ENCODE results near the gene SCAP. TPM values are rescaled to one million over a fixed set of nuclear protein-coding genes. Genes with fewer than 3 reads are reported as not detected.
"Not testable (repeated sequence)": the region's sequence is repeated elsewhere in the genome, so short reads cannot be mapped to it uniquely, and the experiment has no call there.

Gene SCAP
- 10 to 100 TPM; 53.6 to 56.5 TPM for total RNA-seq

GRCh38 chr3:47475570-47476329 lies at the start of gene SCAP:
TSS of gene SCAP (minus strand) at chr3:47475941. CDS start at chr3:47442993, 32,948 bp downstream.
- peak within 1 kb of the TSS; percentile 80 for H3K27ac Mint-ChIP-seq
- no peaks in the 10 kb centered on the region for H3K9me3 Mint-ChIP-seq
- DNase-seq, result peak; percentile 96
- ChIA-PET POLR2A (interaction anchor here (0.9 to 2.5 kb wide), 7 partner anchors 9 to 326 kb away, joined by 3 to 18 read pairs (median 5); partner anchors contain the start of genes ELP6, PTPN23, SETD2 and SMARCC1), CTCF (interaction anchor here (0.7 to 4.8 kb wide), 5 partner anchors 9 to 486 kb away, joined by 3 to 61 read pairs (median 6); no protein-coding TSS in a partner anchor)
- H3K36me3 Mint-ChIP-seq (ENCODE audit: low read depth), result no peaks in the 10 kb centered on the region
- H3K4me1 Mint-ChIP-seq, result peaks cover 31% of the 10 kb centered on the region
- peak within 1 kb of the TSS; percentile 87 for H3K4me3 Mint-ChIP-seq
- H3K27me3 Mint-ChIP-seq, result no peaks in the 10 kb centered on the region

- peaks cover 3% of the 10 kb centered on the region for H3K27me3 Mint-ChIP-seq
- H3K36me3 Mint-ChIP-seq (ENCODE audit: low read depth), result peaks cover 2% of the 10 kb centered on the region
- CTCF ChIA-PET, result interaction anchor here (0.6 to 5.0 kb wide), 13 partner anchors 9 to 466 kb away, joined by 3 to 93 read pairs (median 5); partner anchors contain the start of gene SMARCC1
- H3K27ac Mint-ChIP-seq, result no peak overlapping the region
- H3K4me1 Mint-ChIP-seq, result peaks cover 11% of the 10 kb centered on the region
- peaks cover 4% of the 10 kb centered on the region for H3K9me3 Mint-ChIP-seq
- no peak for DNase-seq
- no peak overlapping the region for H3K4me3 Mint-ChIP-seq
- POLR2A ChIA-PET, result interaction anchor here (0.6 to 2.0 kb wide), 5 partner anchors 256 to 302 kb away, joined by 4 to 11 read pairs (median 4); partner anchors contain the start of gene SMARCC1
These were observed 47.8 kb upstream of the SCAP start for GRCh38 chr3:47523310-47524073.

- CTCF ChIA-PET, result interaction anchor here (0.6 to 5.0 kb wide), 37 partner anchors 9 to 1748 kb away, joined by 3 to 93 read pairs (median 4); partner anchors contain the start of genes DHX30, ELP6 and PTPN23
- POLR2A ChIA-PET, result interaction anchor here (0.6 to 2.0 kb wide), 8 partner anchors 9 to 566 kb away, joined by 3 to 11 read pairs (median 4); partner anchors contain the start of genes ELP6 and SMARCC1
- H3K27me3 Mint-ChIP-seq, result peaks cover 7% of the 10 kb centered on the region
- H3K9me3 Mint-ChIP-seq, result no peaks in the 10 kb centered on the region
- peak; percentile 84 for DNase-seq
- peaks cover 11% of the 10 kb centered on the region for H3K4me1 Mint-ChIP-seq
- H3K36me3 Mint-ChIP-seq (ENCODE audit: low read depth), result no peaks in the 10 kb centered on the region
- H3K27ac Mint-ChIP-seq, result no peak overlapping the region
- H3K4me3 Mint-ChIP-seq, result no peak overlapping the region
These were observed 46.6 kb upstream of the SCAP start for GRCh38 chr3:47522082-47522987.

- ChIA-PET CTCF (interaction anchor here (0.8 to 5.0 kb wide), 13 partner anchors 11 to 469 kb away, joined by 3 to 93 read pairs (median 4); no protein-coding TSS in a partner anchor), POLR2A (interaction anchor here (0.7 kb wide), 1 partner anchor 305 kb away, joined by 3 read pairs; no protein-coding TSS in a partner anchor)
- H3K27ac Mint-ChIP-seq, result no peak overlapping the region
- DNase-seq, result no peak
- peaks cover 7% of the 10 kb centered on the region for H3K27me3 Mint-ChIP-seq
- no peaks in the 10 kb centered on the region for H3K9me3 Mint-ChIP-seq
- H3K4me3 Mint-ChIP-seq, result no peak overlapping the region
- peaks cover 11% of the 10 kb centered on the region for H3K4me1 Mint-ChIP-seq
- H3K36me3 Mint-ChIP-seq (ENCODE audit: low read depth), result no peaks in the 10 kb centered on the region
These were observed 45.0 kb upstream of the SCAP start for GRCh38 chr3:47520756-47521155.

GRCh38 chr3:47517937-47518336 lies 42.2 kb upstream of the SCAP start:
- H3K36me3 Mint-ChIP-seq (ENCODE audit: low read depth), result peaks cover 5% of the 10 kb centered on the region
- DNase-seq, result no peak
- peaks cover 11% of the 10 kb centered on the region for H3K27me3 Mint-ChIP-seq
- H3K4me3 Mint-ChIP-seq, result no peak overlapping the region
- POLR2A ChIA-PET, result no interaction called here
- H3K9me3 Mint-ChIP-seq, result no peaks in the 10 kb centered on the region
- peaks cover 18% of the 10 kb centered on the region for H3K4me1 Mint-ChIP-seq
- H3K27ac Mint-ChIP-seq, result no peak overlapping the region
- CTCF ChIA-PET, result interaction anchor here (0.8 to 1.0 kb wide), 2 partner anchors 10 to 308 kb away, joined by 3 read pairs; no protein-coding TSS in a partner anchor

GRCh38 chr3:47515864-47516319 lies 40.2 kb upstream of the SCAP start:
- ChIA-PET CTCF (interaction anchor here (0.6 to 6.0 kb wide), 3 partner anchors 95 to 653 kb away, joined by 3 to 28 read pairs (median 4); partner anchors contain the start of gene MYL3), POLR2A (no interaction called here)
- Mint-ChIP-seq H3K4me3 (no peak overlapping the region), H3K36me3 (ENCODE audit: low read depth) (peaks cover 22% of the 10 kb centered on the region), H3K27me3 (peaks cover 10% of the 10 kb centered on the region), H3K4me1 (peaks cover 20% of the 10 kb centered on the region), H3K27ac (no peak overlapping the region), H3K9me3 (no peaks in the 10 kb centered on the region)
- DNase-seq, result no peak

GRCh38 chr3:47515100-47515499 lies 39.4 kb upstream of the SCAP start:
- Mint-ChIP-seq H3K4me1 (peaks cover 23% of the 10 kb centered on the region), H3K27me3 (peaks cover 10% of the 10 kb centered on the region), H3K9me3 (no peaks in the 10 kb centered on the region), H3K4me3 (peak overlapping the region; percentile 67), H3K36me3 (ENCODE audit: low read depth) (peaks cover 25% of the 10 kb centered on the region), H3K27ac (peak overlapping the region; percentile 74)
- ChIA-PET CTCF (interaction anchor here (6.0 kb wide), 1 partner anchor 94 kb away, joined by 28 read pairs; no protein-coding TSS in a partner anchor), POLR2A (no interaction called here)
- DNase-seq, result no peak

- CTCF ChIA-PET, result interaction anchor here (0.7 to 6.0 kb wide), 9 partner anchors 9 to 901 kb away, joined by 3 to 28 read pairs (median 3); no protein-coding TSS in a partner anchor
- peaks cover 32% of the 10 kb centered on the region for H3K36me3 Mint-ChIP-seq (ENCODE audit: low read depth)
- H3K9me3 Mint-ChIP-seq, result no peaks in the 10 kb centered on the region
- POLR2A ChIA-PET, result interaction anchor here (0.5 to 2.2 kb wide), 13 partner anchors 9 to 312 kb away, joined by 3 to 11 read pairs (median 4); partner anchors contain the start of genes DHX30, PTPN23, SCAP and SMARCC1
- peak; percentile 97 for DNase-seq
- peaks cover 23% of the 10 kb centered on the region for H3K4me1 Mint-ChIP-seq
- peak within 1 kb of the TSS; percentile 98 for H3K4me3 Mint-ChIP-seq
- H3K27ac Mint-ChIP-seq, result peak within 1 kb of the TSS; percentile 98
- H3K27me3 Mint-ChIP-seq, result peaks cover 8% of the 10 kb centered on the region
These were observed 37.6 kb upstream of the SCAP start, which contains the start of gene ELP6 for GRCh38 chr3:47513125-47513929. TSS of gene ELP6 (minus strand) at chr3:47513712. CDS start at chr3:47513590, 122 bp downstream.

- Mint-ChIP-seq H3K27ac (peak overlapping the region; percentile 98), H3K4me3 (peak overlapping the region; percentile 98), H3K36me3 (ENCODE audit: low read depth) (peaks cover 38% of the 10 kb centered on the region), H3K27me3 (peaks cover 4% of the 10 kb centered on the region), H3K4me1 (peaks cover 23% of the 10 kb centered on the region), H3K9me3 (no peaks in the 10 kb centered on the region)
- CTCF ChIA-PET, result interaction anchor here (0.7 to 6.0 kb wide), 8 partner anchors 9 to 902 kb away, joined by 3 to 28 read pairs (median 4); no protein-coding TSS in a partner anchor
- POLR2A ChIA-PET, result interaction anchor here (0.7 to 2.2 kb wide), 10 partner anchors 10 to 312 kb away, joined by 3 to 11 read pairs (median 4); partner anchors contain the start of genes DHX30, PTPN23, SCAP and SMARCC1
- peak; percentile 42 for DNase-seq
These were observed 36.8 kb upstream of the SCAP start for GRCh38 chr3:47512416-47513124.

- H3K4me1 Mint-ChIP-seq, H3K27ac Mint-ChIP-seq, CTCF ChIA-PET, DNase-seq, H3K27me3 Mint-ChIP-seq, H3K4me3 Mint-ChIP-seq, H3K9me3 Mint-ChIP-seq, POLR2A ChIA-PET: not testable (repeated sequence)
- H3K36me3 Mint-ChIP-seq (ENCODE audit: low read depth), result peaks cover 40% of the 10 kb centered on the region
These were observed 29.5 kb upstream of the SCAP start for GRCh38 chr3:47505267-47505666.

Measured in activated CD4-positive, alpha-beta memory T cell treated with anti-CD3 and anti-CD28 coated beads, Interleukin-2, amount 10 ng/mL, durations not matched to agents 7 days and 5 days (primary cell).